Endodermal cell (in vitro differentiated cells): ENCODE measurements around the gene ZNF678. TPM values are rescaled to one million over a fixed set of nuclear protein-coding genes. Genes with fewer than 3 reads are reported as not detected.

Experiments used
- DNase-seq: peaks from one replicate; pipeline ENCODE4 v3.0.0-alpha.2; 2017
- H3K27ac ChIP-seq: 2 replicates; pipeline ENCODE4 v1.5.1; 2013; ENCODE audit warnings: mild to moderate bottlenecking, low read depth, low read length, moderate library complexity
- H3K27me3 ChIP-seq: 2 replicates; pipeline ENCODE4 v1.6.1; 2013; ENCODE audit warnings: mild to moderate bottlenecking, low read length, moderate library complexity; ENCODE audit not compliant: insufficient read depth, control insufficient read depth, poor library complexity, severe bottlenecking
- H3K36me3 ChIP-seq: 2 replicates; pipeline ENCODE4 v1.7.0; 2013; ENCODE audit warnings: mild to moderate bottlenecking, low read length, moderate library complexity; ENCODE audit not compliant: control insufficient read depth, insufficient read depth
- H3K4me1 ChIP-seq: one replicate; pipeline ENCODE4 v1.7.0; 2013; ENCODE audit warnings: low read length; ENCODE audit not compliant: control insufficient read depth, insufficient read depth
- H3K4me3 ChIP-seq: 2 replicates; pipeline ENCODE4 v1.5.1; 2013; ENCODE audit warnings: mild to moderate bottlenecking, low read length, moderate library complexity
- H3K9ac ChIP-seq: 2 replicates; pipeline ENCODE4 v1.6.1; 2013; ENCODE audit warnings: mild to moderate bottlenecking, low read length, moderate library complexity; ENCODE audit not compliant: poor library complexity, severe bottlenecking; ENCODE audit errors: extremely low read depth
- H3K9me3 ChIP-seq: 2 replicates; pipeline ENCODE4 v1.6.1; 2013; ENCODE audit warnings: mild to moderate bottlenecking, low read length, moderate library complexity; ENCODE audit not compliant: control insufficient read depth
- H3K27ac Mint-ChIP-seq: 2 replicates; pipeline ENCODE4 v1.8.0; 2020; ENCODE audit warnings: mixed read lengths
- H3K27me3 Mint-ChIP-seq: 2 replicates; pipeline ENCODE4 v1.8.0; 2021; ENCODE audit warnings: mild to moderate bottlenecking, mixed read lengths; ENCODE audit not compliant: insufficient read depth
- H3K36me3 Mint-ChIP-seq: 2 replicates; pipeline ENCODE4 v1.8.0; 2020; ENCODE audit warnings: low read depth, mixed read lengths
- H3K4me1 Mint-ChIP-seq: 2 replicates; pipeline ENCODE4 v1.8.0; 2020; ENCODE audit warnings: mixed read lengths
- H3K4me3 Mint-ChIP-seq: 2 replicates; pipeline ENCODE4 v1.8.0; 2020; ENCODE audit warnings: mild to moderate bottlenecking, moderate library complexity, mixed read lengths
- H3K9me3 Mint-ChIP-seq: 2 replicates; pipeline ENCODE4 v1.8.0; 2020; ENCODE audit warnings: mild to moderate bottlenecking, mixed read lengths
- CTCF ChIP-seq: fragments of 200-600 bp; sonication (generic); conservative IDR thresholded peaks from 2 replicates; pipeline ENCODE4 v1.5.0; 2021; ENCODE audit warnings: antibody characterized with exemption, mild to moderate bottlenecking
- WGBS, 2 experiments: methylation state at CpG; one replicate each; pipeline versions ENCODE4 v1.1.5 to v1.1.7; 2013; ENCODE audit warnings: missing lambda C conversion rate in 2 of 2, mixed read lengths in 1 of 2; ENCODE audit not compliant: insufficient coverage in 1 of 2, insufficient read length in 1 of 2; 5-methylcytosine and 5-hydroxymethylcytosine counted together
- total RNA-seq, 2 donors: library from RNA; stranded (reverse); fragmentation: NEBNext Ultra II Directional in 1 of 2; extraction: Animal tissue kit (Norgen Biotek cat#: 25700) in 1 of 2; gene quantifications; 2 replicates in 1 of 2; 3 replicates in 1 of 2; pipeline ENCODE4 v1.2.1, GENCODE V29; 2021

The ZNF678 gene
- total RNA-seq, 2 donors from 2014 or later = 23.1 to 24.3 TPM

GRCh38 chr1:227541129-227541528, 22.2 kb upstream of the ZNF678 start:
- TF ChIP-seq CTCF = no peak
- H3K9ac ChIP-seq = no peak overlapping the region
- Mint-ChIP-seq H3K27ac (no peak overlapping the region), H3K36me3 (no peaks in the 10 kb centered on the region), H3K9me3 (peaks cover 10% of the 10 kb centered on the region), H3K27me3 (peaks cover 27% of the 10 kb centered on the region), H3K4me3 (peak overlapping the region; percentile 46), H3K4me1 (no peaks in the 10 kb centered on the region)
- peaks cover 10% of the 10 kb centered on the region for H3K9me3 ChIP-seq
- 94% methylated on average over 5 of the region's 5 CpGs; no CpG with 5 or more reads in 1 of the 2 experiments for WGBS, 2 experiments
- H3K27ac ChIP-seq = no peak overlapping the region
- H3K36me3 ChIP-seq = no peaks in the 10 kb centered on the region
- peaks cover 9% of the 10 kb centered on the region for H3K27me3 ChIP-seq
- H3K4me3 ChIP-seq = peak overlapping the region; percentile 70
- H3K4me1 ChIP-seq = no peaks in the 10 kb centered on the region
- no peak for DNase-seq

- peak overlapping the region; percentile 46 for H3K4me3 Mint-ChIP-seq
- Histone ChIP-seq H3K9me3 (peaks cover 7% of the 10 kb centered on the region), H3K4me3 (peak overlapping the region; percentile 70), H3K27me3 (peaks cover 9% of the 10 kb centered on the region), H3K4me1 (no peaks in the 10 kb centered on the region), H3K9ac (no peak overlapping the region), H3K27ac (no peak overlapping the region), H3K36me3 (no peaks in the 10 kb centered on the region)
- TF ChIP-seq CTCF = no peak
- H3K36me3 Mint-ChIP-seq = no peaks in the 10 kb centered on the region
- H3K27me3 Mint-ChIP-seq = peaks cover 26% of the 10 kb centered on the region
- H3K4me1 Mint-ChIP-seq = no peaks in the 10 kb centered on the region
- no peak overlapping the region for H3K27ac Mint-ChIP-seq
- 37 to 61% methylated on average over 15 to 32 of the region's 32 CpGs for WGBS, 2 experiments
- DNase-seq = peak; percentile 79
- peaks cover 4% of the 10 kb centered on the region for H3K9me3 Mint-ChIP-seq
These were observed 21.6 kb upstream of the ZNF678 start for GRCh38 chr1:227541796-227542152.

- H3K4me3 ChIP-seq = peak overlapping the region; percentile 70
- WGBS, 2 experiments = 8 to 32% methylated on average over 23 to 84 of the region's 84 CpGs
- H3K27ac Mint-ChIP-seq = peak overlapping the region; percentile 58
- H3K27me3 Mint-ChIP-seq = peaks cover 26% of the 10 kb centered on the region
- H3K9me3 Mint-ChIP-seq = peaks cover 2% of the 10 kb centered on the region
- peak overlapping the region; percentile 46 for H3K4me3 Mint-ChIP-seq
- no peaks in the 10 kb centered on the region for H3K4me1 Mint-ChIP-seq
- peak; percentile 99 for TF ChIP-seq CTCF
- no peaks in the 10 kb centered on the region for H3K4me1 ChIP-seq
- H3K9me3 ChIP-seq = peaks cover 5% of the 10 kb centered on the region
- H3K27ac ChIP-seq = no peak overlapping the region
- H3K9ac ChIP-seq = no peak overlapping the region
- DNase-seq = peak; percentile 94
- no peaks in the 10 kb centered on the region for H3K36me3 ChIP-seq
- H3K27me3 ChIP-seq = peaks cover 9% of the 10 kb centered on the region
- no peaks in the 10 kb centered on the region for H3K36me3 Mint-ChIP-seq
These were observed 20.9 kb upstream of the ZNF678 start for GRCh38 chr1:227542153-227543120.
